H1 (cell line): Measurements from ENCODE around the gene ELANE. TPM values are rescaled to one million over a fixed set of nuclear protein-coding genes. Genes with fewer than 3 reads are reported as not detected.
A peak's percentile ranks its signal among the peaks of the same experiment; 100 is the strongest.

Experiments
- CTCF ChIA-PET: fragments of 300-600 bp; sonication (Branson Sonifier 250); formaldehyde crosslinking; loops from one replicate; lab custom pipeline; 2021; ENCODE audit not compliant: partially characterized antibody; lab: Charles Lee
- POLR2A ChIA-PET: fragments of 300-600 bp; sonication (Branson Sonifier 250); formaldehyde crosslinking; loops from one replicate; lab custom pipeline; 2021; ENCODE audit warnings: inconsistent platforms; ENCODE audit not compliant: partially characterized antibody; lab: Charles Lee
- DNase-seq, 2 experiments: peaks; one replicate each; pipeline versions ENCODE4 v3.0.0 to v3.0.0-alpha.2; 2010 to 2022; ENCODE audit warnings: low spot score in 2 of 2, low read depth in 1 of 2, mixed read lengths in 1 of 2
- FAIRE-seq: peaks from 2 replicates; lab custom pipeline; 2011; peaks lifted over from hg19 to GRCh38; lab: Jason Lieb, UNC
- H2AFZ ChIP-seq: 2 replicates; pipeline ENCODE4 v1.8.1; 2012; ENCODE audit warnings: low read length, inconsistent platforms
- H2AK5ac ChIP-seq: 2 replicates; pipeline ENCODE4 v1.6.1; 2013; ENCODE audit warnings: low read depth, low read length
- H2BK120ac ChIP-seq: replicated peaks from 2 replicates; pipeline ENCODE3; 2013; ENCODE audit warnings: low read depth, low read length, inconsistent platforms
- H2BK12ac ChIP-seq: 2 replicates; pipeline ENCODE4 v1.6.1; 2013; ENCODE audit warnings: low read depth, low read length
- H2BK15ac ChIP-seq: 2 replicates; pipeline ENCODE4 v1.6.1; 2013; ENCODE audit warnings: low read length
- H2BK20ac ChIP-seq: 2 replicates; pipeline ENCODE4 v1.6.1; 2013; ENCODE audit warnings: low read length
- H2BK5ac ChIP-seq: 2 replicates; pipeline ENCODE4 v1.6.1; 2013; ENCODE audit warnings: low read depth, low read length
- H3K14ac ChIP-seq: 2 replicates; pipeline ENCODE4 v1.6.1; 2013; ENCODE audit warnings: inconsistent platforms; ENCODE audit not compliant: insufficient read length
- H3K18ac ChIP-seq: 2 replicates; pipeline ENCODE4 v1.6.1; 2013; ENCODE audit warnings: low read length; ENCODE audit errors: extremely low read depth
- H3K23ac ChIP-seq: 2 replicates; pipeline ENCODE4 v1.6.1; 2013; ENCODE audit warnings: inconsistent platforms; ENCODE audit not compliant: insufficient read length
- H3K23me2 ChIP-seq: 2 replicates; pipeline ENCODE4 v1.6.1; 2013; ENCODE audit warnings: low read depth, low read length
- H3K27ac ChIP-seq: 2 replicates; pipeline ENCODE4 v1.6.1; 2011; ENCODE audit warnings: low read depth, low read length, inconsistent platforms
- H3K27me3 ChIP-seq, 4 experiments: replicated peaks in 1 of 4; 1 replicate in 1 of 4; 2 replicates in 3 of 4; pipeline versions ENCODE4 v1.6.1 to v1.8.1; 2011 to 2013; ENCODE audit warnings: low read length in 3 of 4, mild to moderate bottlenecking in 3 of 4, inconsistent platforms in 2 of 4, mixed read lengths in 2 of 4, moderate library complexity in 1 of 4; ENCODE audit not compliant: control insufficient read depth in 3 of 4, insufficient read depth in 3 of 4; ENCODE audit errors: extremely low read depth in 1 of 4
- H3K36me3 ChIP-seq, 4 experiments: 2 replicates each; pipeline versions ENCODE4 v1.6.1 to v1.8.1; 2011 to 2013; ENCODE audit warnings: mild to moderate bottlenecking in 4 of 4, low read length in 3 of 4, moderate library complexity in 2 of 4, control low read depth in 1 of 4, inconsistent platforms in 1 of 4; ENCODE audit not compliant: insufficient read depth in 4 of 4, control insufficient read depth in 2 of 4
- H3K4ac ChIP-seq: replicated peaks from 2 replicates; pipeline ENCODE3; 2013; ENCODE audit warnings: low read length, low read depth, mixed read lengths, inconsistent platforms; ENCODE audit not compliant: insufficient read length
- H3K4me1 ChIP-seq, 4 experiments: replicated peaks in 1 of 4; 1 replicate in 1 of 4; 2 replicates in 3 of 4; pipeline versions ENCODE4 v1.6.1 to v1.8.1; 2011 to 2013; ENCODE audit warnings: low read length in 3 of 4, inconsistent platforms in 2 of 4, mixed read lengths in 1 of 4; ENCODE audit not compliant: insufficient read depth in 4 of 4, control insufficient read depth in 3 of 4
- H3K4me2 ChIP-seq, 2 experiments: 2 replicates each; pipeline versions ENCODE4 v1.6.1 to v1.8.1; 2011 to 2013; ENCODE audit warnings: low read depth in 2 of 2, low read length in 2 of 2, control low read depth in 1 of 2, inconsistent platforms in 1 of 2, mild to moderate bottlenecking in 1 of 2; ENCODE audit not compliant: insufficient read depth in 1 of 2
- H3K4me3 ChIP-seq, 4 experiments: fragments of 200-600, 300-600 bp in 1 of 4; sonication (generic), shearing (Covaris generic), sonication (Bioruptor Twin) in 1 of 4; 2 replicates each; pipeline versions ENCODE4 v1.5.1 to v1.8.1; 2011 to 2016; ENCODE audit warnings: low read length in 4 of 4, low read depth in 3 of 4, control low read depth in 2 of 4, inconsistent platforms in 2 of 4, mild to moderate bottlenecking in 2 of 4, mixed read lengths in 1 of 4, moderate library complexity in 1 of 4; ENCODE audit not compliant: insufficient read depth in 2 of 4; ENCODE audit errors: extremely low read depth in 1 of 4
- H3K56ac ChIP-seq: replicated peaks from 2 replicates; pipeline ENCODE3; 2013; ENCODE audit warnings: low read depth, mild to moderate bottlenecking, mixed read lengths, low read length, inconsistent platforms; ENCODE audit not compliant: insufficient read length
- H3K79me1 ChIP-seq: 2 replicates; pipeline ENCODE4 v1.6.1; 2013; ENCODE audit warnings: low read depth, low read length, control low read depth
- H3K79me2 ChIP-seq, 2 experiments: 2 replicates each; pipeline versions ENCODE4 v1.6.1 to v1.8.1; 2012 to 2013; ENCODE audit warnings: low read length in 2 of 2, mild to moderate bottlenecking in 2 of 2, inconsistent platforms in 1 of 2; ENCODE audit not compliant: insufficient read depth in 2 of 2, control insufficient read depth in 1 of 2
- H3K9ac ChIP-seq, 4 experiments: replicated peaks in 1 of 4; 1 replicate in 1 of 4; 2 replicates in 3 of 4; pipeline versions ENCODE4 v1.6.1 to v1.8.1; 2011 to 2013; ENCODE audit warnings: low read depth in 3 of 4, low read length in 3 of 4, control low read depth in 2 of 4, mild to moderate bottlenecking in 2 of 4, moderate library complexity in 2 of 4, inconsistent platforms in 1 of 4; ENCODE audit errors: extremely low read depth in 1 of 4
- H3K9me3 ChIP-seq, 2 experiments: 2 replicates each; pipeline versions ENCODE4 v1.6.1 to v1.8.1; 2012 to 2013; ENCODE audit warnings: mild to moderate bottlenecking in 2 of 2, moderate library complexity in 2 of 2, control low read depth in 1 of 2, inconsistent platforms in 1 of 2, low read depth in 1 of 2, low read length in 1 of 2, mixed read lengths in 1 of 2; ENCODE audit not compliant: insufficient read depth in 2 of 2
- H4K20me1 ChIP-seq, 2 experiments: replicated peaks in 1 of 2; 2 replicates each; pipeline versions ENCODE3 to v1.8.1; 2011 to 2013; ENCODE audit warnings: inconsistent platforms in 2 of 2, low read length in 2 of 2, mild to moderate bottlenecking in 1 of 2; ENCODE audit not compliant: insufficient read depth in 2 of 2, control insufficient read depth in 1 of 2
- H4K5ac ChIP-seq: 2 replicates; pipeline ENCODE4 v1.6.1; 2013; ENCODE audit warnings: low read length, low read depth, mixed read lengths, inconsistent platforms; ENCODE audit not compliant: insufficient read length
- H4K8ac ChIP-seq: 2 replicates; pipeline ENCODE4 v1.8.0; 2013; ENCODE audit warnings: mild to moderate bottlenecking, moderate library complexity, low read length, inconsistent platforms; ENCODE audit not compliant: insufficient read depth; ENCODE audit errors: extremely low read depth
- H4K91ac ChIP-seq: replicated peaks from 2 replicates; pipeline ENCODE3; 2013; ENCODE audit warnings: low read length, mixed read lengths, inconsistent platforms; ENCODE audit not compliant: insufficient read length
- POLR2A ChIP-seq, 2 experiments: IDR thresholded peaks; 1 replicate in 1 of 2; 2 replicates in 1 of 2; pipeline ENCODE4 v1.6.1; 2011; ENCODE audit warnings: low read depth in 2 of 2, low read length in 2 of 2, mild to moderate bottlenecking in 2 of 2; ENCODE audit errors: control extremely low read depth in 1 of 2
- POLR2AphosphoS5 ChIP-seq: IDR thresholded peaks from 2 replicates; pipeline ENCODE4 v1.6.1; 2011; ENCODE audit warnings: low read depth, low read length
- SAP30 ChIP-seq: fragments of 300-600 bp; sonication (generic); IDR thresholded peaks from 2 replicates; pipeline ENCODE4 v1.7.1; 2012; ENCODE audit warnings: low read length, moderate library complexity, mild to moderate bottlenecking, inconsistent platforms; ENCODE audit not compliant: insufficient read depth, insufficient replicate concordance
- WGBS, 2 experiments: shearing (Covaris generic) in 1 of 2; methylation state at CpG; one replicate each; pipeline versions ENCODE4 v1.1.6 to v1.1.7; 2013 to 2015; ENCODE audit warnings: low lambda C conversion rate in 2 of 2, mixed read lengths in 2 of 2, inconsistent platforms in 1 of 2, low coverage in 1 of 2, missing lambda C conversion rate in 1 of 2; ENCODE audit not compliant: insufficient replicate concordance in 2 of 2, insufficient coverage in 1 of 2, insufficient read length in 1 of 2; ENCODE audit errors: extremely low coverage in 1 of 2, missing lambda C conversion rate in 1 of 2; 5-methylcytosine and 5-hydroxymethylcytosine counted together
- polyA plus RNA-seq, 7 experiments: library from polyadenylated mRNA; depleted of rRNA in 3 of 7; stranded (reverse) in 5 of 7; unstranded in 2 of 7; fragments of >200 nt in 5 of 7; fragments of 200-250 nt in 2 of 7; gene quantifications; 1 replicate in 5 of 7; 2 replicates in 1 of 7; 4 replicates in 1 of 7; pipeline versions ENCODE4 v1.2.1 to v1.2.3, GENCODE V29; 2011 to 2013; ENCODE audit warnings: missing spikeins in 2 of 7, mixed read lengths in 2 of 7
- total RNA-seq: library from RNA; stranded (reverse); fragmentation: NEBNext Ultra II Directional; extraction: Animal tissue kit (Norgen Biotek cat#: 25700); gene quantifications from 2 replicates; pipeline ENCODE4 v1.2.1, GENCODE V29; 2021

The ELANE gene
- total and polyA plus RNA-seq, 2 of the 8 experiments (the other 6 are each of a cell fraction or from before 2014, with no cell fraction given): not detected

- Histone ChIP-seq H2BK120ac (no peak overlapping the region), H3K4ac (no peak overlapping the region), H3K14ac (no peak overlapping the region), H2BK12ac (no peak overlapping the region), H3K4me3 (no peak overlapping the region), H3K23ac (no peak overlapping the region), H3K27me3 (no peaks in the 10 kb centered on the region), H3K79me1 (no peaks in the 10 kb centered on the region; the same call in 1 of the 2 replicates), H2AK5ac (no peak overlapping the region), H3K4me1 (no peaks in the 10 kb centered on the region; a peak in 1 of 7 replicates), H2BK5ac (no peak overlapping the region), H2BK20ac (no peak overlapping the region), H4K5ac (no peak overlapping the region), H2AFZ (no peak overlapping the region), H3K18ac (no peak overlapping the region), H4K91ac (no peak overlapping the region), H3K9ac (no peak overlapping the region), H3K4me2 (no peak overlapping the region), H3K56ac (no peak overlapping the region), H4K8ac (no peak overlapping the region), H3K23me2 (peaks cover 12% of the 10 kb centered on the region; the same call in 1 of the 2 replicates), H2BK15ac (no peak overlapping the region), H3K27ac (no peak overlapping the region), H4K20me1 (peaks cover 11 to 33% of the 10 kb centered on the region in 2 experiments), H3K9me3 (no peaks in the 10 kb centered on the region), H3K79me2 (peaks cover 0 to 11% of the 10 kb centered on the region in 2 experiments; a peak in 2 of 4 replicates), H3K36me3 (peaks cover 30 to 80% (median 47%) of the 10 kb centered on the region in 4 experiments)
- FAIRE-seq: no peak
- WGBS, 2 experiments: 90% methylated on average over 21 of the region's 80 CpGs; no CpG with 5 or more reads in 1 of the 2 experiments
- POLR2A ChIA-PET: interaction anchor here (0.6 to 16.9 kb wide), 21 partner anchors 9 to 582 kb away, joined by 3 to 277 read pairs (median 5); partner anchors contain the start of genes AZU1, CFD, PLPPR3 and PTBP1
- CTCF ChIA-PET: interaction anchor here (0.5 kb wide), 1 partner anchor 44 kb away, joined by 3 read pairs; no protein-coding TSS in a partner anchor
- TF ChIP-seq POLR2AphosphoS5: peak; percentile 86
- no peak for TF ChIP-seq SAP30
- peak; percentile 72 for TF ChIP-seq POLR2A (IDR thresholded peaks at IDR 0.05; ENCODE audit: control extremely low read depth in 1 of 2, low read depth in 2 of 2, low read length in 2 of 2)
- DNase-seq: no peak
Observed at GRCh38 chr19:812049-812746, 39.9 kb upstream of the ELANE start.
